Breast epithelium (tissue), 3 donors: Measurements from ENCODE around the gene TMEM254.

Experiments
- POLR2A ChIP-seq: fragments of 450-650 bp; IDR thresholded peaks from one replicate; pipeline ENCODE4 v1.6.1; 2016; ENCODE audit warnings: antibody characterized with exemption, mild to moderate bottlenecking, moderate library complexity
- POLR2AphosphoS5 ChIP-seq, 3 donors: sonication (generic); formaldehyde crosslinking; IDR thresholded peaks; one replicate each; pipeline ENCODE4 v1.6.1; 2017; ENCODE audit warnings: antibody characterized with exemption in 3 of 3
- TF ChIP-seq, protein P1 (sequence below), 3 donors: fragments of 450-650 bp; IDR thresholded peaks; one replicate each; pipeline ENCODE4 v1.5.1; 2016 to 2017; ENCODE audit warnings: antibody characterized with exemption in 3 of 3, mild to moderate bottlenecking in 3 of 3, moderate library complexity in 3 of 3

DNA sequence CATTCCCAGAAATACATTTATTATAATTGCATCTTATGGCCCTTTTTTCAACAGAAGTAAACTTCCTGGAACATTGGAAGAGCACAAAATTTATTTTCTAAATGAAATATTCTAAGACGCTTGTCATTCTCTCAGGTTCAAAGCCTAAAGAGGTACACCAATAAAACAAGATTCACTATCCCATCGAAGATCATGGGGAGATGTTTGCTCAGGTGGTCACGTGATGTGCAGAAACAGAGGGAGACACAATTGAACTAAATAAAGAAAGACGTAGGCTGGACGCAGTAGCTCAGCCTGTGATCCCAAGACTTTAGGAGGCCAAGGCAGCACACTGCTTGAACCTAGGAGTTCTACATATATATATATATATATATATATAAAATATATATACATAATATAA lies 46.0 kb upstream of the TMEM254 start:
- TF ChIP-seq, protein P1, sequence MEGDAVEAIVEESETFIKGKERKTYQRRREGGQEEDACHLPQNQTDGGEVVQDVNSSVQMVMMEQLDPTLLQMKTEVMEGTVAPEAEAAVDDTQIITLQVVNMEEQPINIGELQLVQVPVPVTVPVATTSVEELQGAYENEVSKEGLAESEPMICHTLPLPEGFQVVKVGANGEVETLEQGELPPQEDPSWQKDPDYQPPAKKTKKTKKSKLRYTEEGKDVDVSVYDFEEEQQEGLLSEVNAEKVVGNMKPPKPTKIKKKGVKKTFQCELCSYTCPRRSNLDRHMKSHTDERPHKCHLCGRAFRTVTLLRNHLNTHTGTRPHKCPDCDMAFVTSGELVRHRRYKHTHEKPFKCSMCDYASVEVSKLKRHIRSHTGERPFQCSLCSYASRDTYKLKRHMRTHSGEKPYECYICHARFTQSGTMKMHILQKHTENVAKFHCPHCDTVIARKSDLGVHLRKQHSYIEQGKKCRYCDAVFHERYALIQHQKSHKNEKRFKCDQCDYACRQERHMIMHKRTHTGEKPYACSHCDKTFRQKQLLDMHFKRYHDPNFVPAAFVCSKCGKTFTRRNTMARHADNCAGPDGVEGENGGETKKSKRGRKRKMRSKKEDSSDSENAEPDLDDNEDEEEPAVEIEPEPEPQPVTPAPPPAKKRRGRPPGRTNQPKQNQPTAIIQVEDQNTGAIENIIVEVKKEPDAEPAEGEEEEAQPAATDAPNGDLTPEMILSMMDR (IDR thresholded peaks at IDR 0.05): no peak
- no peak for TF ChIP-seq POLR2AphosphoS5 (IDR thresholded peaks at IDR 0.05)
- no peak for TF ChIP-seq POLR2A
